ENCODE measurements around the gene UPB1. TPM values are rescaled to one million over a fixed set of nuclear protein-coding genes. Genes with fewer than 3 reads are reported as not detected.

UPB1 gene
- total RNA-seq, 6 donors from 2014 or later, result 0.91 to 9.4 (median 1.4) TPM

DNA sequence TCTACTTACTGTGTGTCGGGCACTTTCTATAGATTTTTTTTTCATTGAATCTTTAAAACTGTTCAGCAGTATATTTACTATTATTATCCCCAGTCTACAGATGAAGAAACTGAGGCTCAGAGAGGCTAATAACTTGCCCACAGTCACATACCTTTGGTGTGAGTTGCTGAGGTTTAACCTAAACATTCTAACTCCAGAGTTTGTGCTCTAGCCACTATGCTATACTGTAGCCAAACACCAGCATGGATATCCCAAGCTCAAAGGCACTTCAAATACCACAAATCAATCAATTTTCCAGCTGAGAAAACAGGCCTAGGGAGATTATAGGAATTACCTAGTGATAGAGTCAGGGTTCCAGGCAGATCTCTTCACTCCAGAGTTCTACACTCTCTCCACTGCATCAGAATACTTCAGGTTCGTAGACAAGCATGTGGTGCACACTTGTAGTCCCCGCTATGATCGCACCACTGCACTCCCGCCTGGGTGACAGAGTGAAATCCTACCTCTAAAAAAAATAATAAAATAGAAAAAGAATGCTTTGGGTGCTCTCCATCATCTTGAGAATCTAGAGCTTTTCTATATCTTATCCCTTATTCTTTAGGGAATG, 20.4 kb upstream of the UPB1 start:
- H3K4me1 ChIP-seq, result peaks cover 0 to 11% (median 10%) of the 10 kb centered on the region in 4 donors
- no peaks in the 10 kb centered on the region for H3K36me3 ChIP-seq
- H3K9me3 ChIP-seq, result no peaks in the 10 kb centered on the region
- ATAC-seq (ENCODE audit: low FRiP score in 2 of 2) (no peak), DNase-seq (no peak)
- TF ChIP-seq POLR2AphosphoS5 (IDR thresholded peaks at IDR 0.05) (no peak), EP300 (IDR thresholded peaks at IDR 0.05) (no peak), POLR2A (IDR thresholded peaks at IDR 0.05) (no peak)
- TF ChIP-seq, protein P1, sequence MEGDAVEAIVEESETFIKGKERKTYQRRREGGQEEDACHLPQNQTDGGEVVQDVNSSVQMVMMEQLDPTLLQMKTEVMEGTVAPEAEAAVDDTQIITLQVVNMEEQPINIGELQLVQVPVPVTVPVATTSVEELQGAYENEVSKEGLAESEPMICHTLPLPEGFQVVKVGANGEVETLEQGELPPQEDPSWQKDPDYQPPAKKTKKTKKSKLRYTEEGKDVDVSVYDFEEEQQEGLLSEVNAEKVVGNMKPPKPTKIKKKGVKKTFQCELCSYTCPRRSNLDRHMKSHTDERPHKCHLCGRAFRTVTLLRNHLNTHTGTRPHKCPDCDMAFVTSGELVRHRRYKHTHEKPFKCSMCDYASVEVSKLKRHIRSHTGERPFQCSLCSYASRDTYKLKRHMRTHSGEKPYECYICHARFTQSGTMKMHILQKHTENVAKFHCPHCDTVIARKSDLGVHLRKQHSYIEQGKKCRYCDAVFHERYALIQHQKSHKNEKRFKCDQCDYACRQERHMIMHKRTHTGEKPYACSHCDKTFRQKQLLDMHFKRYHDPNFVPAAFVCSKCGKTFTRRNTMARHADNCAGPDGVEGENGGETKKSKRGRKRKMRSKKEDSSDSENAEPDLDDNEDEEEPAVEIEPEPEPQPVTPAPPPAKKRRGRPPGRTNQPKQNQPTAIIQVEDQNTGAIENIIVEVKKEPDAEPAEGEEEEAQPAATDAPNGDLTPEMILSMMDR (IDR thresholded peaks at IDR 0.05), result no peak
- no peak overlapping the region for H3K4me3 ChIP-seq
- 72 to 84% methylated on average over 5 of the region's 5 CpGs for WGBS, 2 donors
- H3K27me3 ChIP-seq, result no peaks in the 10 kb centered on the region
- H3K27ac ChIP-seq, result no peak overlapping the region

DNA sequence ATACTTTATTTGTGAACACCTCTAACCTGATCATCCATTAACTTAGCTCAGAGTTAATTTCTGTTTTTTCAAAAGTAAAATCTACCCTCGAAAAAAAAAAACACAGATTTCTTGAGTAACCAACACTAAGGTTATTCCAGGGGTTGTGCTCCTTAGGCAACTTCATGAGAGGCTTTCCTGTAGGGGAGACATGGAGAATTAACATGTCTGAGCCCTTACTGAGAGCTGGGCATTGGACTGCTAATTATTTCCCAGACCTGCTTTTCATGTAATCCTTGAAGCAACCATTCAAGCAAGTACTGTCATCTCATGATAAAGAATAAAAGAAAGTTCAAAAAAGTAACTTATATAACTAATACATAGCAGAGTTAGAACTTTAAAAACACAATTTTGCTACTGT, 13.5 kb upstream of the UPB1 start:
- Histone ChIP-seq H3K27me3 (no peaks in the 10 kb centered on the region), H3K36me3 (no peaks in the 10 kb centered on the region), H3K4me3 (no peak overlapping the region), H3K4me1 (peaks cover 7 to 21% (median 17%) of the 10 kb centered on the region in 4 donors), H3K9me3 (no peaks in the 10 kb centered on the region), H3K27ac (peak overlapping the region in 1 of 4 donors; percentile 76)
- TF ChIP-seq POLR2AphosphoS5 (IDR thresholded peaks at IDR 0.05), result no peak
- TF ChIP-seq, protein P1 (IDR thresholded peaks at IDR 0.05), result no peak
- TF ChIP-seq EP300 (IDR thresholded peaks at IDR 0.05), result no peak
- TF ChIP-seq POLR2A (IDR thresholded peaks at IDR 0.05), result no peak
- WGBS, 2 donors, result 45 to 77% methylated on average over 1 of the region's 1 CpG
- ATAC-seq (ENCODE audit: low FRiP score in 2 of 2), result no peak
- DNase-seq, result no peak

DNA sequence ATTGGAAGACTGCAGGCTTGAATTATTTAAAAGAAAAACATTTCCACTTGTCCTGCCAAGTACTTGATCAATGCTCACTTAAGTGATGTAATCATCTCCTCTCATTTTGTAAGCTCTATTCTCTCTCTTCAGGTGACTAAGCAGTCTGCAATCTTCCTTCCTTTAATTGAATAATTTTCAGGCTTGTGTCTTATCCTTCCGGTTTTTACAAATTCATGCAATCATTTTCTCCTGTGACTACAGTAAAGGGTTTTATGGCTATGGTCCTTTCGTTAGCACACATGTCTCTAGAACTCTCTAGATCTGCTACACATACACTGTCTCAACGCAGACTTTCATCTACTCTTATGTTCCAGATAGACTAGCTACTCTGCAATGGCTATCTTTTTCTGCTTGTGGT, 12.6 kb upstream of the UPB1 start:
- Histone ChIP-seq H3K27ac (peak overlapping the region in 2 of 4 donors; percentile 54 to 76), H3K4me3 (no peak overlapping the region), H3K36me3 (no peaks in the 10 kb centered on the region), H3K9me3 (no peaks in the 10 kb centered on the region), H3K4me1 (peaks cover 7 to 21% (median 17%) of the 10 kb centered on the region in 4 donors), H3K27me3 (no peaks in the 10 kb centered on the region)
- TF ChIP-seq POLR2AphosphoS5 (IDR thresholded peaks at IDR 0.05) (no peak), EP300 (IDR thresholded peaks at IDR 0.05) (no peak), POLR2A (IDR thresholded peaks at IDR 0.05) (no peak)
- TF ChIP-seq, protein P1 (IDR thresholded peaks at IDR 0.05), result no peak
- peak; percentile 59 to 88 for ATAC-seq (ENCODE audit: low FRiP score in 2 of 2)
- WGBS, 2 donors, result 23 to 26% methylated on average over 3 of the region's 3 CpGs
- no peak for DNase-seq

DNA sequence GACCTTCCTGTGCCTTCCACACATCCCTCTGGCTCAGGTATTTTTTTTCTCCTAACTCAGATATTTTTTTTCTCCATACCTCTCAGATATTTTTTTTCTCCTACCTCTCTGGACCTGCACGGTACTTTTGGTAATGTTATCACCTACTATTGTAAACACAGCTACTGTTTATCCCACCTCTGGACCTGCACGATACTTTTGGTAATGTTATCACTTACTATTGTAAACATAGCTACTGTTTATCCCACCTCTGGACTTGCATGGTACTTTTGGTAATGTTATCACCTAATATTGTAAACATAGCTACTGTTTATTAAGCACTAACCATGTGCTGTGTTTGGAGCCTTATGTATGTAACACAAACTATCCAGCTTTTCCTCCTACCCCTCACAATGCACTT, 12.1 kb upstream of the UPB1 start:
- DNase-seq (no peak), ATAC-seq (ENCODE audit: low FRiP score in 2 of 2) (no peak)
- Histone ChIP-seq H3K9me3 (no peaks in the 10 kb centered on the region), H3K4me1 (peaks cover 7 to 21% (median 17%) of the 10 kb centered on the region in 4 donors), H3K27me3 (no peaks in the 10 kb centered on the region), H3K27ac (peak overlapping the region in 2 of 4 donors; percentile 54 to 76), H3K36me3 (no peaks in the 10 kb centered on the region), H3K4me3 (no peak overlapping the region)
- 30 to 40% methylated on average over 2 of the region's 2 CpGs for WGBS, 2 donors
- TF ChIP-seq POLR2AphosphoS5 (IDR thresholded peaks at IDR 0.05) (no peak), EP300 (IDR thresholded peaks at IDR 0.05) (no peak), POLR2A (IDR thresholded peaks at IDR 0.05) (no peak)
- TF ChIP-seq, protein P1 (IDR thresholded peaks at IDR 0.05), result no peak
